SU-DHL-6 (cell line): ENCODE results near the gene SNRNP70.

Experiments used
- H2AFZ ChIP-seq: fragments of 200-600 bp; sonication (generic); 2 replicates; pipeline ENCODE4 v1.6.1; 2014; ENCODE audit warnings: low read depth, mild to moderate bottlenecking, moderate library complexity, mixed read lengths, antibody characterized with exemption, low read length; ENCODE audit not compliant: severe bottlenecking
- H3F3A ChIP-seq: fragments of 200-600 bp; shearing (Covaris generic); 2 replicates; pipeline ENCODE4 v1.6.0; 2016; ENCODE audit warnings: antibody characterized with exemption, mild to moderate bottlenecking; ENCODE audit not compliant: insufficient read depth
- H3K27ac ChIP-seq: fragments of 200-600 bp; sonication (generic); 2 replicates; pipeline ENCODE4 v1.5.1; 2016; ENCODE audit warnings: low read depth, mild to moderate bottlenecking, low read length, moderate library complexity, mixed read lengths
- H3K27me3 ChIP-seq: fragments of 200-600 bp; sonication (generic), shearing (Covaris generic); 2 replicates; pipeline ENCODE4 v1.6.0; 2014; ENCODE audit warnings: mild to moderate bottlenecking, low read length
- H3K36me3 ChIP-seq: fragments of 200-600 bp; sonication (generic); 2 replicates; pipeline ENCODE4 v1.6.1; 2014; ENCODE audit warnings: mild to moderate bottlenecking, low read length, mixed read lengths
- H3K4me2 ChIP-seq: fragments of 300-600, 200-600 bp; shearing (Covaris generic), sonication (generic); 2 replicates; pipeline ENCODE4 v1.6.0; 2014; ENCODE audit warnings: low read length, low read depth, mild to moderate bottlenecking; ENCODE audit not compliant: poor library complexity, severe bottlenecking
- H3K4me3 ChIP-seq: fragments of 200-600 bp; sonication (generic); 2 replicates; pipeline ENCODE4 v1.5.1; 2014; ENCODE audit warnings: antibody characterized with exemption, low read length, mild to moderate bottlenecking, mixed read lengths; ENCODE audit not compliant: insufficient read depth, poor library complexity, severe bottlenecking
- H3K79me2 ChIP-seq: fragments of 200-600 bp; sonication (generic); 2 replicates; pipeline ENCODE4 v1.6.1; 2014; ENCODE audit warnings: mild to moderate bottlenecking, low read length, moderate library complexity; ENCODE audit not compliant: insufficient read depth
- H3K9ac ChIP-seq: fragments of 200-600 bp; sonication (generic); 2 replicates; pipeline ENCODE4 v1.7.0; 2014; ENCODE audit warnings: mild to moderate bottlenecking, low read length
- H3K9me2 ChIP-seq: fragments of 200-600 bp; sonication (generic); replicated peaks from 2 replicates; pipeline ENCODE4 v1.6.1; 2014; ENCODE audit warnings: low read length; ENCODE audit not compliant: insufficient read depth
- H3K9me3 ChIP-seq: fragments of 200-600 bp; sonication (generic); 2 replicates; pipeline ENCODE4 v1.6.1; 2014; ENCODE audit warnings: low read length, mixed read lengths; ENCODE audit not compliant: insufficient read depth
- H4K20me1 ChIP-seq: fragments of 200-600 bp; sonication (generic); 2 replicates; pipeline ENCODE4 v1.6.1; 2014; ENCODE audit warnings: low read depth, mild to moderate bottlenecking, antibody characterized with exemption, low read length, moderate library complexity, mixed read lengths
- CTCF ChIP-seq: fragments of 200-600 bp; sonication (generic); IDR thresholded peaks from one replicate; pipeline ENCODE4 v1.5.1; 2017; ENCODE audit warnings: antibody characterized with exemption, mild to moderate bottlenecking, low read length, moderate library complexity; ENCODE audit not compliant: insufficient read depth, poor library complexity, severe bottlenecking
- EZH2phosphoT487 ChIP-seq: fragments of 200-600 bp; sonication (generic), shearing (Covaris generic); conservative IDR thresholded peaks from 2 replicates; pipeline ENCODE4 v1.6.1; 2018; ENCODE audit warnings: mild to moderate bottlenecking, antibody characterized with exemption, low read length, moderate library complexity, mixed read lengths

The SNRNP70 gene

GRCh38 chr19:49067554-49067953 lies 17.7 kb upstream of the SNRNP70 start:
- no peak overlapping the region for H3K4me3 ChIP-seq
- H3K36me3 ChIP-seq, result no peaks in the 10 kb centered on the region
- no peaks in the 10 kb centered on the region for H3K79me2 ChIP-seq
- no peaks in the 10 kb centered on the region for H3K27me3 ChIP-seq
- TF ChIP-seq EZH2phosphoT487 (no peak), CTCF (no peak)
- H3K9ac ChIP-seq, result no peak overlapping the region
- no peak overlapping the region for H3K27ac ChIP-seq
- no peaks in the 10 kb centered on the region for H3K9me3 ChIP-seq
- H4K20me1 ChIP-seq, result no peaks in the 10 kb centered on the region
- no peak overlapping the region for H2AFZ ChIP-seq
- H3K4me2 ChIP-seq, result no peak overlapping the region
- H3K9me2 ChIP-seq, result no peaks in the 10 kb centered on the region
- H3F3A ChIP-seq, result no peaks in the 10 kb centered on the region

- Histone ChIP-seq H3K27ac (no peak overlapping the region), H3K27me3 (no peaks in the 10 kb centered on the region)
Observed at GRCh38 chr19:49069026-49069425, 16.2 kb upstream of the SNRNP70 start.

GRCh38 chr19:49070416-49070815 lies 14.8 kb upstream of the SNRNP70 start:
- Histone ChIP-seq H3K27ac (no peak overlapping the region), H3K79me2 (no peaks in the 10 kb centered on the region), H3K27me3 (no peaks in the 10 kb centered on the region), H3K9ac (no peak overlapping the region), H2AFZ (no peak overlapping the region), H3K36me3 (no peaks in the 10 kb centered on the region), H3K9me2 (no peaks in the 10 kb centered on the region), H3F3A (no peaks in the 10 kb centered on the region), H3K4me3 (no peak overlapping the region), H3K4me2 (no peak overlapping the region), H4K20me1 (no peaks in the 10 kb centered on the region), H3K9me3 (no peaks in the 10 kb centered on the region)
- no peak for TF ChIP-seq EZH2phosphoT487
- no peak for TF ChIP-seq CTCF

More at GRCh38 chr19:49069026-49069425, 16.2 kb upstream of the SNRNP70 start:
- H2AFZ ChIP-seq, result no peak overlapping the region
- H3K4me2 ChIP-seq, result no peak overlapping the region
- H3K9me3 ChIP-seq, result no peaks in the 10 kb centered on the region
- H4K20me1 ChIP-seq, result no peaks in the 10 kb centered on the region
- H3K9me2 ChIP-seq, result no peaks in the 10 kb centered on the region
- TF ChIP-seq EZH2phosphoT487 (no peak), CTCF (no peak)
- no peaks in the 10 kb centered on the region for H3F3A ChIP-seq
- no peaks in the 10 kb centered on the region for H3K36me3 ChIP-seq
- no peak overlapping the region for H3K4me3 ChIP-seq
- H3K79me2 ChIP-seq, result no peaks in the 10 kb centered on the region
- H3K9ac ChIP-seq, result no peak overlapping the region
